Colonic mucosa (tissue), 4 donors: ENCODE results near the gene ARHGAP10. TPM values are rescaled to one million over a fixed set of nuclear protein-coding genes. Genes with fewer than 3 reads are reported as not detected.
"Not testable (repeated sequence)": the region's sequence is repeated elsewhere in the genome, so short reads cannot be mapped to it uniquely, and the experiment has no call there.

Experiments
- DNase-seq: peaks from one replicate; pipeline ENCODE4 v3.0.0-alpha.2; 2020
- H3K27ac ChIP-seq: fragments of 200-600 bp; one replicate; pipeline ENCODE4 v1.8.0; 2021
- H3K27me3 ChIP-seq: fragments of 200-600 bp; one replicate; pipeline ENCODE4 v1.8.0; 2021
- H3K36me3 ChIP-seq: fragments of 200-600 bp; one replicate; pipeline ENCODE4 v1.8.0; 2021
- H3K4me1 ChIP-seq: fragments of 200-600 bp; one replicate; pipeline ENCODE4 v1.8.0; 2021; ENCODE audit warnings: mild to moderate bottlenecking
- H3K4me3 ChIP-seq: fragments of 200-600 bp; one replicate; pipeline ENCODE4 v1.8.0; 2021
- H3K9ac ChIP-seq, 2 donors: one replicate each; pipeline ENCODE4 v1.7.0; 2013; ENCODE audit warnings: control low read depth in 2 of 2, low read depth in 2 of 2, low read length in 2 of 2
- H3K9me3 ChIP-seq: fragments of 200-600 bp; one replicate; pipeline ENCODE4 v1.8.0; 2021
- intact Hi-C: fragments of 100-400 bp; cut with DNase I; formaldehyde crosslinking; loops from one replicate; pipeline ENCODE4 v1.14.1; 2022
- total RNA-seq, 2 donors: library from RNA; stranded (reverse); fragmentation: NEBNext Ultra II Directional in 1 of 2; extraction: Animal tissue kit (Norgen Biotek cat#: 25700) in 1 of 2; gene quantifications; one replicate each; pipeline ENCODE4 v1.2.1, GENCODE V29; 2021
- TF ChIP-seq, protein P1 (sequence below): fragments of 200-600 bp; IDR thresholded peaks from one replicate; pipeline ENCODE4 v1.8.0; 2022; ENCODE audit warnings: antibody characterized with exemption, mild to moderate bottlenecking
- donor health status: healthy.
- donor health status: DM: no; HTN: no; CAD: no.
- donor health status: DM: no; HTN: no; CAD: no.

ARHGAP10 gene
- total RNA-seq, 2 donors from 2014 or later, result 4.4 to 7.1 TPM

DNA sequence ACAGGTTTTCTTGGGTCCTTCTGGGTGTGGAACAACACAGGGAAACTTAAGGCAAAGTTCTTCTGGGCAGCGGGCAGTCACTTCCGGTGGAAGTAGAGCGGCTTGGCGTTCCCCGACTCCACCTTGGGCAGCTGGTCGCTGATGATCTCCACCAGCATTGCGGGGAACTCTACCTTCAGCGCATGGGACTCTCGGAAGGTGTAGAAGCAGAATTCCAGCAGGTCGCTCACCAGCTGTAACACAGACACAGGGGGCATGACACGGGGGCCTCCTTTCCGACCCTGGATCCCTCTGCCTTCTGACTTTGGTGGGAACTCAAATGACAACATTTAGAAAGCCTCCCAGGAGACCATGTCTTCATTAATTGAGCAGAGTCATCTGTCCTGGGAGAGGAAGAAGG lies 349.4 kb downstream of the ARHGAP10 start:
- Histone ChIP-seq H3K9me3 (no peaks in the 10 kb centered on the region), H3K27me3 (no peaks in the 10 kb centered on the region), H3K27ac (no peak overlapping the region), H3K9ac (no peak overlapping the region), H3K4me3 (no peak overlapping the region), H3K4me1 (no peaks in the 10 kb centered on the region), H3K36me3 (no peaks in the 10 kb centered on the region)
- TF ChIP-seq, protein P1, sequence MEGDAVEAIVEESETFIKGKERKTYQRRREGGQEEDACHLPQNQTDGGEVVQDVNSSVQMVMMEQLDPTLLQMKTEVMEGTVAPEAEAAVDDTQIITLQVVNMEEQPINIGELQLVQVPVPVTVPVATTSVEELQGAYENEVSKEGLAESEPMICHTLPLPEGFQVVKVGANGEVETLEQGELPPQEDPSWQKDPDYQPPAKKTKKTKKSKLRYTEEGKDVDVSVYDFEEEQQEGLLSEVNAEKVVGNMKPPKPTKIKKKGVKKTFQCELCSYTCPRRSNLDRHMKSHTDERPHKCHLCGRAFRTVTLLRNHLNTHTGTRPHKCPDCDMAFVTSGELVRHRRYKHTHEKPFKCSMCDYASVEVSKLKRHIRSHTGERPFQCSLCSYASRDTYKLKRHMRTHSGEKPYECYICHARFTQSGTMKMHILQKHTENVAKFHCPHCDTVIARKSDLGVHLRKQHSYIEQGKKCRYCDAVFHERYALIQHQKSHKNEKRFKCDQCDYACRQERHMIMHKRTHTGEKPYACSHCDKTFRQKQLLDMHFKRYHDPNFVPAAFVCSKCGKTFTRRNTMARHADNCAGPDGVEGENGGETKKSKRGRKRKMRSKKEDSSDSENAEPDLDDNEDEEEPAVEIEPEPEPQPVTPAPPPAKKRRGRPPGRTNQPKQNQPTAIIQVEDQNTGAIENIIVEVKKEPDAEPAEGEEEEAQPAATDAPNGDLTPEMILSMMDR, result no peak
- intact Hi-C loops, result no loop called here
- no peak for DNase-seq

DNA sequence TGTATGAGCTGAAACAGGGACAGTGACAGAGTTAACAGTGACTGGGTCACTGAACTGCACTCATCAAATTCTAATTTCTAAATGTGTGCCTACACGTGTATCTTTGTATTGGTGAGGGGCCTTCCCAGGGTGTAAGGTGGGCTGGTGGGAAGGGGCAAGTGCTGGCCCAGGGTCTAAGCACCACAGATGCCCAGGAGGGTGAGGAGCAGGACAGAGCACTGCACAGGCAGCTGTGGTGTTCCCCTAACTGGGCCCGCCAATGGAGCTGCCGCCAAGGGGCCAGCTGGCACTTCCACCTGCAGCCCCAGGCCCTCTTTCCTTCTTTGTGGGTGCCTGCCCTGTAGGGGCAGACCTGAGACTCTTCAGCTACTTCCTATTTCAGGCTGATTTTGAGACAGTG lies 349.9 kb downstream of the ARHGAP10 start:
- H3K4me3 ChIP-seq, result no peak overlapping the region
- no peak overlapping the region for H3K9ac ChIP-seq
- H3K4me1 ChIP-seq, result no peaks in the 10 kb centered on the region
- no peaks in the 10 kb centered on the region for H3K27me3 ChIP-seq
- H3K36me3 ChIP-seq, result no peaks in the 10 kb centered on the region
- no peak overlapping the region for H3K27ac ChIP-seq
- DNase-seq, result no peak
- intact Hi-C loops, result no loop called here
- H3K9me3 ChIP-seq, result no peaks in the 10 kb centered on the region
- TF ChIP-seq, protein P1, result no peak

DNA sequence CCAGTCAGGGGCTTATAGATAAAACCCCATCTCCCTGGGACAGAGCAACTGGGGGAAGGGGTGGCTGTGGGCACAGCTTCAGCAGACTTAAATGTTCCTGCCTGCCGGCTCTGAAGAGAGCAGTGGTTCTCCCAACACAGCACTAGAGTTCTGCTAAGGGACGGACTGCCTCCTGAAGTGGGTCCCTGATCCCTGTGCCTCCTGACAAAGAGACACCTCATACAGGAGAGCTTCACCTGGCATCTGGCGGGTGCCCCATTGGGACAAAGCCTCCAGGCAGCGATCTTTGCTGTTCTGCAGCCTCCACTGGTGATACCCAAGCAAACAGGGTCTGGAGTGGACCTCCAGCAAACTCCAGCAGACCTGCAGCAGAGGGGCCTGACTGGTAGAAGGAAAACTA lies 351.2 kb downstream of the ARHGAP10 start:
- H3K27me3 ChIP-seq, H3K4me1 ChIP-seq, H3K27ac ChIP-seq, H3K4me3 ChIP-seq, H3K9ac ChIP-seq, DNase-seq, H3K36me3 ChIP-seq, H3K9me3 ChIP-seq, intact Hi-C loops: not testable (repeated sequence)

DNA sequence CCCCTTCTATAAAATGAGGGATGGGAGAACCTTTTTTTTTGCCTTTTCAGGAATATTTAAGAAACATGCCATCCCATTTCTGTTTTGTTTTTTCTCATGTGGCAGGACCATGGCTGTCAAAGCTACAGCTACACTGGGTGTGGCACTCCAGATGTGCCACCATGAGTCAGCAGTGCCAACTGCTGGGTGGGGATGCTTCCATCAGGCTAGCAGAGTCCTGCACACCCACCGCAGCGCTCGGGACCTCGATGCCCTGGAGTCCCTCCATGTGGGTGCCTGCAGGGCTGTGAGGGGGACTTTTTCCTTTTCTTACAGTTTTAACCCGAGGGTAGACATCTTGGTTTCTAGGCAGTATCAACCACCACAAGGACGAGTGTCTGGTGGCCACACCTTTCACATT lies 357.7 kb downstream of the ARHGAP10 start:
- H3K36me3 ChIP-seq, result no peaks in the 10 kb centered on the region
- H3K27me3 ChIP-seq, result no peaks in the 10 kb centered on the region
- intact Hi-C loops, result no loop called here
- H3K4me3 ChIP-seq, result no peak overlapping the region
- no peaks in the 10 kb centered on the region for H3K4me1 ChIP-seq
- peak; percentile 12 for DNase-seq
- H3K9me3 ChIP-seq, result no peaks in the 10 kb centered on the region
- no peak overlapping the region for H3K27ac ChIP-seq
- H3K9ac ChIP-seq, result no peak overlapping the region
- TF ChIP-seq, protein P1, result no peak

DNA sequence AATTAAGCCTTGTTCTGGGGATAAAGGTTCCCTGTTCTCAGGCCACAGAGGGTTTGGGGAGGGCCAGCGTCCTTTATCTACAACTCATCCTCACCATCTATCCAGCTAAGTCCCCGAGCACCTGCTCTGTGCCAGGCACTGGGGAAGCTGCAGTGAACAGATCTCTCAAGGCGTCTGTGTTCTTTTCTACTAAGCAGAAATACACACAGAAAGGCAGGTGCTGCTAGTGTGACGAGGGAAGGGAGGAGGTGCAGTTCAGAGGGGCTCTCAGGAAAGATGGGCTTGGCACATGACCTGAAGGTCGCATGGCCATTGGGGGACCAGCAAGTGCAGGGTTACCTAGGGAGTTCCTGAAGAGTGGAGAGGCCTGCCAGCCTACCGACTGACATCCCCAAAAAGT lies 358.1 kb downstream of the ARHGAP10 start:
- no peak overlapping the region for H3K9ac ChIP-seq
- TF ChIP-seq, protein P1, result no peak
- no peaks in the 10 kb centered on the region for H3K27me3 ChIP-seq
- intact Hi-C loops, result no loop called here
- no peaks in the 10 kb centered on the region for H3K4me1 ChIP-seq
- no peak for DNase-seq
- no peaks in the 10 kb centered on the region for H3K36me3 ChIP-seq
- no peak overlapping the region for H3K27ac ChIP-seq
- H3K9me3 ChIP-seq, result no peaks in the 10 kb centered on the region
- no peak overlapping the region for H3K4me3 ChIP-seq

DNA sequence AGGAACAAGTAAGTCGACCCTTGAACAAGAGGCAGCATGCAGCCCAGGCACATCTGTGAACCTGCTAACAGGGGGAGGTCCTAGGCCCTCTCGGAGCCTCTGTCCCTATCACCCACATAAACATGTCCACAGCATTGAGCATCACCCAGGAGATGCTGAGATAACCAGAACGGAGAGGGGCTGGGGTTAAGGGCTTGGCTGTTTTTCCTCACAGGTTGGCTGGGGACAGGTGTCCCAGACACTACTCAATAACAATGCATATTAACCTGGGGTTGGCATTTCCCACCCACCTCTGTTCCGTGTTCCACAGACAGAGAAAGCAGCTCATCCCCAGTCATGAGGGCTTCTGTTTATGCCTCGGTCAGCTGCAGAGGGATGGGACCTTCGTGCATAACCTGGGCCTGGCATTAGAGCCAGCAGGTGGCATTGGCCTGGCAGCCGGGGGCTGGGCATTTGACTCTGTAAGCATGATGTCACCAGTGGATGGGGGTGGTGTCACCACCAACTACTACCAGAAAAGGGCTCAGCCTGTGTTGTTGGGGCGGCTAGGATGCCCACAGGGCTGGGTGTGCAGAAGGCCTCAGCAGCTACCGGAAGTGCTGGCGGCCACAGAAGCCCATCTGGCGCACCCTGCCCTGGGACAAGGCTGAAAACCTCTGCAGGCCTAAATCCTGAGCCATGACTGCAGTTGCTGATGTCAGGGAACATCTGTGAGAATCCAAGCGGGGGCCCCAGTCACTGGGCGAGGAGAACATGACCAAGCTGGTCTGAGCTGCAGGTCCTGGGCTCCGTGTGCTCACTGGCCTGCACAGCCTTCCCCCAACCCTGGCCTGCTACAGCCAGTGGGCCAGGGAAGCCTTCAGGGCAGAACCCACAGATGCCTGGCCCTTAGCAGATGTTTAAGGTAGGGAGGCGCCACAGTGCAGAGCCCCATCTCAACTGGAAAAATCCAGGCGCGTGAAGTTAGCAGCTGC lies 358.9 kb downstream of the ARHGAP10 start:
- TF ChIP-seq, protein P1, result no peak
- Histone ChIP-seq H3K9ac (no peak overlapping the region), H3K4me3 (no peak overlapping the region), H3K27ac (no peak overlapping the region), H3K27me3 (no peaks in the 10 kb centered on the region), H3K9me3 (no peaks in the 10 kb centered on the region), H3K36me3 (no peaks in the 10 kb centered on the region), H3K4me1 (no peaks in the 10 kb centered on the region)
- intact Hi-C loops, result no loop called here
- DNase-seq, result no peak
